ENCODE measurements around the gene TMPRSS6.
A peak's percentile ranks its signal among the peaks of the same experiment; 100 is the strongest.

Gene TMPRSS6

DNA sequence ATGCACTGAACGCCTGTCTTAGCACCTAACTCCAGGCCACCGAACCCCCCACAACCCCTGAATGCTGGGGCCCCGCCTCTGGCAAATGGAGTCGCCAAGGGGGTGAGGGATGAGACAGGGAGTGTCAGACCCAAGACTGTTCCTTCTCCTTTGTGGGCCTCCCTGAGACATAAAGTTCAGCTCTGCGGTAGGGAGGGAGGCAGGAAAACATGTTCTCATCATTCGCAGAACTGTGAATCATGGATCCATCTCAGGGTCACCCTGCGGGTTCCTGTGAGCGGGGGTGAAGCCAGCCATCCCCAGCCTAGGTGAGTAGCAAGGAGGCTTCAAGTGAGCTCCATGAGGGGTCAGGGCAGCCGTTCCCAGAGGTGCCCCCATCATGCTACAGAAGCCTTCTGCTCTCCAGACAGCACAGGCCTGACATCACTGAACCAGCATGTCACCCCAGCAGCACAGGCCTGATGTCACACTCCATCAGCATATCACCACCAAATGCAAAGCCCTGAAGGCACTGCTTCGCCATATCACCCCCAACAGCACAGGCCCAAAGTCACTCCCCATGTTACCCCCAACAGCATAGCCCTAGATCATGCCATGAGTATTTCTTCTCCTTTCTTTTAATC lies 27.2 kb downstream of the TMPRSS6 start:
- no peak overlapping the region for H3K4me3 ChIP-seq (ENCODE audit: low read length)
- TF ChIP-seq, protein P1, sequence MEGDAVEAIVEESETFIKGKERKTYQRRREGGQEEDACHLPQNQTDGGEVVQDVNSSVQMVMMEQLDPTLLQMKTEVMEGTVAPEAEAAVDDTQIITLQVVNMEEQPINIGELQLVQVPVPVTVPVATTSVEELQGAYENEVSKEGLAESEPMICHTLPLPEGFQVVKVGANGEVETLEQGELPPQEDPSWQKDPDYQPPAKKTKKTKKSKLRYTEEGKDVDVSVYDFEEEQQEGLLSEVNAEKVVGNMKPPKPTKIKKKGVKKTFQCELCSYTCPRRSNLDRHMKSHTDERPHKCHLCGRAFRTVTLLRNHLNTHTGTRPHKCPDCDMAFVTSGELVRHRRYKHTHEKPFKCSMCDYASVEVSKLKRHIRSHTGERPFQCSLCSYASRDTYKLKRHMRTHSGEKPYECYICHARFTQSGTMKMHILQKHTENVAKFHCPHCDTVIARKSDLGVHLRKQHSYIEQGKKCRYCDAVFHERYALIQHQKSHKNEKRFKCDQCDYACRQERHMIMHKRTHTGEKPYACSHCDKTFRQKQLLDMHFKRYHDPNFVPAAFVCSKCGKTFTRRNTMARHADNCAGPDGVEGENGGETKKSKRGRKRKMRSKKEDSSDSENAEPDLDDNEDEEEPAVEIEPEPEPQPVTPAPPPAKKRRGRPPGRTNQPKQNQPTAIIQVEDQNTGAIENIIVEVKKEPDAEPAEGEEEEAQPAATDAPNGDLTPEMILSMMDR (conservative IDR thresholded peaks at IDR 0.05; ENCODE audit: low read length): no peak
- DNase-seq (ENCODE audit: low read depth): no peak

DNA sequence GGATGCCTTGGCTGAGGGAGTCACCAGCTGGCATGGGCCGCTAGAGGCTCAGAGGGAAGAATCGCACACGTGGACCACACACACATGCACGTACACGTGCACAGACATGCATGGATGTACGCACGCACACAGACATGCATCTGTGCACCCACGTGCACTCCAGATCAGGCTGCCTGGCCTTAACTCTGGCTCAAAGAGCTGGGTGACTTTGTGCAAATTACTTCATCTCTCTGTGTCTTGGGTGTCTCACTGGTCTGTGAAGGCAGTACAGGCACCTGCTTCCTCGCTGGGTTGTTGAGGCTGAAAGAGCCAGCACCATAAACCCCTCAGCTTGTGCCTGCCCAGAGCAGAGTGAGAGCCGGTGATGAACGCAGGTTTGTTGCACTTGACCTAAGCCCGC lies 28.7 kb downstream of the TMPRSS6 start:
- peak; percentile 17 for DNase-seq (ENCODE audit: low read depth)
- no peak overlapping the region for H3K4me3 ChIP-seq (ENCODE audit: low read length)
- TF ChIP-seq, protein P1 (conservative IDR thresholded peaks at IDR 0.05; ENCODE audit: low read length): no peak

DNA sequence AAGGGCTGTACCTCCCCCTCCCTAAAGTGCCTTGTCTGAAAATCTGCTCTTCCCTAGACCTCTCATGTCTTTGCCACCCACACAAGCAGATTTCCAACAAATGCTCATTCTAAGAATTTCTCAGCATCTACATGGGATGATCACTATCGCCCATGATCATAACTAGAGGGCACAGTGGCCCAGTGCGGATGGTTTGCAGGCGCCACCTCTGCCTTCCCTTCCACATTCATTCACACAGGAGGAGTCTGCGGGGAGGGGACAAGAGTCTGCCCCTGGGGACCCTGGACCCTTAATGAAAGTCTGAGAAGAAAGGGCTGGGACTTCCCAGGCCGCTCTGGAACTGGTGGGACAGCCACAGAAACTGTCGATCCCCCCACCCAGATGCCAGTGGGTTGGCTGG lies 29.1 kb downstream of the TMPRSS6 start:
- TF ChIP-seq, protein P1 (conservative IDR thresholded peaks at IDR 0.05; ENCODE audit: low read length): no peak
- DNase-seq (ENCODE audit: low read depth): no peak
- H3K4me3 ChIP-seq (ENCODE audit: low read length): no peak overlapping the region

DNA sequence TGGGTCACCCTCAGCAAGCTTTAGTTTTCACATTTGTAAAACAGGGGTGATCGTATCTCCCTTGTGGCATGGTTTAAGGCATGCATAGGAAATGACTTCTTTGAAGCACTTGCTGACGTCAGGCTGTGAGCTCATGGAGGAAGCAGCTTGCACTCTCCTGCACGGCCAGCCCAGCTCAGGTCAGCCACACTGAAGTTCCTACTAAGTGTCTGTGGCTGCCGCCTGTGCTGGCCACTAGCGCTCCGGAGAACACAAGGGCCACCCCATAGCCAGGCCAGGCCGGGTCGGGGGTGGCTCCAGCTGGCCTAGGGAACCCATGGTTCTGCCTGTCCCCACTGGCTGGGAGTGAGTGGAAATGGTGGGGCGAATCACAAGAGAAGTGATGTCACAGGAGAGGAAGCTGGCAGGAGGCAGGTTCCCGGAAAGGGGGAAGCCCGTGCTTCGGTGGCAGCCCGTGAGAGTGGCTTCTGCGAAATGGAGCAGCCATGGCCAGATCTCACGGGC lies 29.8 kb downstream of the TMPRSS6 start:
- H3K4me3 ChIP-seq (ENCODE audit: low read length): no peak overlapping the region
- TF ChIP-seq, protein P1 (conservative IDR thresholded peaks at IDR 0.05; ENCODE audit: low read length): no peak
- peak; percentile 4 for DNase-seq (ENCODE audit: low read depth)

DNA sequence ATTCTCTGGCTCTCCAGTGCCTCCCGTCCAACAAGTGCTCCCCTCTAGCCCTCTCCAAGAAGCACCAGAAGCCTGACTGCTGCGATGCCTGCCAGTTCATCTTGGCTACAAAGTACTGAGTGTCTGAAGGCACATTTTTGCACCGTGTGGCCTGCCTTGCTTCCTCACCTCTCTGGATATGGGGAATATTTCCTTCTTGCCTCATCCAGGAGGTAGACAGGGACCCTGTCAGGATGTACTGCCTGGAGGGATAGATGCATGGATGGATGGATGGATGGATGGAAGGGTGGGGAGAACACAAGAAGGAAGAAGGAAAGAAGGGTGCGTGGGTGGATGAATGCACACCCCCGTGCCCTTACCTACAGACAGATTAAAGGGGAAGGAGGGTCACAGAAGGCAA lies 30.4 kb downstream of the TMPRSS6 start:
- TF ChIP-seq, protein P1 (conservative IDR thresholded peaks at IDR 0.05; ENCODE audit: low read length): no peak
- no peak for DNase-seq (ENCODE audit: low read depth)
- no peak overlapping the region for H3K4me3 ChIP-seq (ENCODE audit: low read length)

DNA sequence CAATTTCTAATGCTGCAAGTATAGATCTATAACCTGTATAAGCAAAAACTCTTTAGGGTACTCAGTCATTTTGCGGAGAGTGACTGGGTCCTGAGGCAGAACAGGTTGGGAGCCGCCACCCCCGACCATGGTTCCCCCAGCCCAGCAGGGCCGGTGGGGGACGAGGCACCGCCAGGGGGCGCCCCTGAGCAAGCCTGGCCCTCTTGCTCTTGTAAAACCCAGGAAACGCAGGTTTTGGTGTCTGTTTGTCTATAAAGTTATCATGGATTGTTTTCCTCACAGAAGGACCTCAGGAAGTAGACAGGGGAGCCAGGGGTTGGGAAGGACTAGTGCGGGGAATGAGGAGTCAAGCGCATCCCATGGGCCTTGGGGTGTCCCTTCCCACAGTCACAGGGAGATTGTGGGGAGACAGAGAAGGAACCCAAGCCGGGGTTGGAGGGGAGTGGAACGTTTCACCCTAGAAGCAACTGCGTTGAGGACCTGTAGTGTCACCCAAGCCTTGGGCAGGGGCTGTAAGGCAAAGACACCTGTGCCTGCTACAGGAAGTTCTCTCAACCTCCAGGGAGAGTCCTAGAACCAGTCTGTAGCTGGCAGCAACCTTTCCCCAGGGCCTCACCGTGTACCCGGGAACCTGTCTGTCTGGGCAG lies 31.6 kb downstream of the TMPRSS6 start:
- TF ChIP-seq, protein P1 (conservative IDR thresholded peaks at IDR 0.05; ENCODE audit: low read length): peak; percentile 94
- DNase-seq (ENCODE audit: low read depth): peak; percentile 29
- H3K4me3 ChIP-seq (ENCODE audit: low read length): no peak overlapping the region
